BLaER1 (cell line): ENCODE measurements around the gene ZNF497.
A peak's percentile ranks its signal among the peaks of the same experiment; 100 is the strongest.

Source experiments
- H3K27ac ChIP-seq: shearing (Covaris generic); formaldehyde crosslinking; 2 replicates; pipeline ENCODE4 v1.8.1; 2022
- H3K27me3 ChIP-seq: shearing (Covaris generic); formaldehyde crosslinking; 2 replicates; pipeline ENCODE4 v1.8.1; 2022
- H3K36me3 ChIP-seq: shearing (Covaris generic); formaldehyde crosslinking; 2 replicates; pipeline ENCODE4 v1.8.1; 2022
- H3K4me1 ChIP-seq: shearing (Covaris generic); formaldehyde crosslinking; 2 replicates; pipeline ENCODE4 v1.8.1; 2022
- H3K4me2 ChIP-seq: shearing (Covaris generic); formaldehyde crosslinking; 2 replicates; pipeline ENCODE4 v1.8.1; 2022
- H3K4me3 ChIP-seq: shearing (Covaris generic); formaldehyde crosslinking; 2 replicates; pipeline ENCODE4 v1.8.1; 2022
- H3K9ac ChIP-seq: shearing (Covaris generic); formaldehyde crosslinking; 2 replicates; pipeline ENCODE4 v1.8.1; 2022
- H3K9me3 ChIP-seq: shearing (Covaris generic); formaldehyde crosslinking; 2 replicates; pipeline ENCODE4 v1.8.1; 2022
- H4K20me1 ChIP-seq: shearing (Covaris generic); formaldehyde crosslinking; 2 replicates; pipeline ENCODE4 v1.8.1; 2022
- Cebpa-rat ChIP-seq: shearing (Covaris generic); IDR thresholded peaks from 2 replicates; pipeline ENCODE4 v1.8.1; 2022

Gene ZNF497

GRCh38 chr19:58400916-58401839, 38.6 kb upstream of the ZNF497 start:
- Histone ChIP-seq H3K4me1 (peaks cover 19% of the 10 kb centered on the region), H3K27me3 (peaks cover 1% of the 10 kb centered on the region; the same call in 1 of the 2 replicates), H3K4me3 (peak overlapping the region; percentile 77), H3K36me3 (peaks cover 6% of the 10 kb centered on the region; the same call in 1 of the 2 replicates), H3K27ac (peak overlapping the region; percentile 53), H3K4me2 (peak overlapping the region; percentile 86), H3K9ac (peak overlapping the region; percentile 78), H3K9me3 (no peaks in the 10 kb centered on the region), H4K20me1 (0 out of 2 replicates have a peak, but pooled peaks cover under 1% of the 10 kb centered on the region)
- no peak for TF ChIP-seq Cebpa-rat

DNA sequence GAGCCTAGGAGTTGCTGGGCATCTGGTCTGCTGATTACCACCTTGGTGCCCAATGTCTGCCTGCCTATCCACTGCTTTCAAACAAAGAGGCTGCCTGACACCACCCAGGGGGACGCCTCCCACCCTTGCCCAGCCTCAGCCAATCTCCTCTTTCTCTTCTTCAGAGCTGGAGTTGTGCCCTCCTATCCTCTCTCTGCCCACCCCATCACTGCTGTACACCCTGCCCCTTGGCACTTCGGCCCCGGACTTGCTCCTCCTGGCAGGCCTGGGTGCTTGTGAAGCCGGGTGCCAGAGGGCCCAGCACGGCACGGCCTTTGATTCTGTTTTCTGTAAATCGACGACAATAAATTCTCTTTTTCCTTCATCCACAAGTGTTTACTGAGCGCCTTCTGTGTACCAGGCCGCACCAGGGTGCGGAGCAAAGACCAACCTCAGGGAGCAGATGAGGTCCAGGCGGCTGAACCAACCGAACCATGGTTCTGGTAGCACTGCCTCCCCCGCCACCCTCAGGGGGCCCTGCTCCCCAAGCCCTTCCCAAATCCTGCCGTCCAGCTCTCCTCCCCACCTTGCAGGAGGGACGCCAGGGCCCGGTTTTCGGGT, 37.9 kb upstream of the ZNF497 start:
- no peak for TF ChIP-seq Cebpa-rat

GRCh38 chr19:58399903-58400302, 37.4 kb upstream of the ZNF497 start:
- no peaks in the 10 kb centered on the region for H3K9me3 ChIP-seq
- H3K27me3 ChIP-seq = peaks cover 8% of the 10 kb centered on the region
- no peak for TF ChIP-seq Cebpa-rat
- peaks cover 19% of the 10 kb centered on the region for H3K36me3 ChIP-seq
- no peak overlapping the region for H3K4me3 ChIP-seq
- peaks cover 19% of the 10 kb centered on the region for H3K4me1 ChIP-seq
- H3K27ac ChIP-seq = no peak overlapping the region
- H4K20me1 ChIP-seq = peaks cover 13% of the 10 kb centered on the region
- H3K9ac ChIP-seq = no peak overlapping the region
- H3K4me2 ChIP-seq = no peak overlapping the region

More for the DNA sequence above, 37.9 kb upstream of the ZNF497 start:
- H3K4me3 ChIP-seq = peak overlapping the region; percentile 44
- H4K20me1 ChIP-seq = peaks cover 8% of the 10 kb centered on the region
- H3K27me3 ChIP-seq = peaks cover 8% of the 10 kb centered on the region
- H3K4me1 ChIP-seq = peaks cover 19% of the 10 kb centered on the region
- 0 out of 2 replicates have a peak overlapping the region, but pooled peaks have one; percentile 46 for H3K27ac ChIP-seq
- H3K9me3 ChIP-seq = no peaks in the 10 kb centered on the region
- peaks cover 14% of the 10 kb centered on the region for H3K36me3 ChIP-seq
- peak overlapping the region; percentile 86 for H3K4me2 ChIP-seq
- no peak overlapping the region for H3K9ac ChIP-seq

- H3K27ac ChIP-seq = no peak overlapping the region
- H3K36me3 ChIP-seq = peaks cover 33% of the 10 kb centered on the region
- TF ChIP-seq Cebpa-rat = no peak
- H3K4me3 ChIP-seq = no peak overlapping the region
- H4K20me1 ChIP-seq = peaks cover 26% of the 10 kb centered on the region
- H3K9me3 ChIP-seq = no peaks in the 10 kb centered on the region
- peaks cover 19% of the 10 kb centered on the region for H3K4me1 ChIP-seq
- H3K4me2 ChIP-seq = no peak overlapping the region
- peaks cover 8% of the 10 kb centered on the region for H3K27me3 ChIP-seq
- H3K9ac ChIP-seq = no peak overlapping the region
Measured at GRCh38 chr19:58398545-58398944, 36.0 kb upstream of the ZNF497 start.

DNA sequence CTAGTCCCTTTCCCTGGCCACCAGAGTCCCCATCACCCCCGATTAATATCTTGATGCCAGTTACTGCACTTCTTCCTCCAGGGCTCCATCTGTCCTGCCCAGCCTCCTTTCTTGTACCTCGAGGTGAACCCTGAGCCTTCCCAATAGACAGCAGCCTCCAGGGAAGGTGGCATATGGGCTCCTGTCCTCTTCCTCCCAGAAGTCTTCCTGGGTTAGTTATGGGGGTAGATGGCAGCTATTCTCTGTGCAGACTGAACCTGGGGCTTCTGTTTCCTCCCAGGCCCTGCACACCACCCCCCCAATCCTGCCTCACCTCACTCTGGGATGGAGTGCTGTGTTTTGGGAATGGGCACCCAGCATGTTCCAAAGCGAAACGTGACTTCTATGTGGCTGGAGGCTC, 35.5 kb upstream of the ZNF497 start:
- H3K9me3 ChIP-seq = no peaks in the 10 kb centered on the region
- no peak overlapping the region for H3K9ac ChIP-seq
- H3K4me2 ChIP-seq = no peak overlapping the region
- H4K20me1 ChIP-seq = peaks cover 31% of the 10 kb centered on the region
- H3K27ac ChIP-seq = no peak overlapping the region
- H3K36me3 ChIP-seq = peaks cover 37% of the 10 kb centered on the region
- H3K4me1 ChIP-seq = peaks cover 19% of the 10 kb centered on the region
- no peak for TF ChIP-seq Cebpa-rat
- H3K4me3 ChIP-seq = no peak overlapping the region
- H3K27me3 ChIP-seq = peaks cover 8% of the 10 kb centered on the region

- Histone ChIP-seq H3K9ac (no peak overlapping the region), H3K4me1 (peaks cover 19% of the 10 kb centered on the region), H3K4me3 (no peak overlapping the region), H3K27ac (no peak overlapping the region), H4K20me1 (peaks cover 36% of the 10 kb centered on the region), H3K4me2 (no peak overlapping the region), H3K36me3 (peaks cover 42% of the 10 kb centered on the region), H3K9me3 (no peaks in the 10 kb centered on the region), H3K27me3 (peaks cover 8% of the 10 kb centered on the region)
- TF ChIP-seq Cebpa-rat = no peak
Measured at GRCh38 chr19:58397533-58398037, 35.0 kb upstream of the ZNF497 start.

- Histone ChIP-seq H3K27me3 (peaks cover 8% of the 10 kb centered on the region), H3K9ac (no peak overlapping the region), H3K4me3 (no peak overlapping the region), H4K20me1 (peaks cover 43% of the 10 kb centered on the region), H3K36me3 (peaks cover 49% of the 10 kb centered on the region), H3K27ac (no peak overlapping the region), H3K9me3 (no peaks in the 10 kb centered on the region), H3K4me2 (no peak overlapping the region), H3K4me1 (peaks cover 12% of the 10 kb centered on the region)
- no peak for TF ChIP-seq Cebpa-rat
Measured at GRCh38 chr19:58396691-58397532, 34.4 kb upstream of the ZNF497 start.

DNA sequence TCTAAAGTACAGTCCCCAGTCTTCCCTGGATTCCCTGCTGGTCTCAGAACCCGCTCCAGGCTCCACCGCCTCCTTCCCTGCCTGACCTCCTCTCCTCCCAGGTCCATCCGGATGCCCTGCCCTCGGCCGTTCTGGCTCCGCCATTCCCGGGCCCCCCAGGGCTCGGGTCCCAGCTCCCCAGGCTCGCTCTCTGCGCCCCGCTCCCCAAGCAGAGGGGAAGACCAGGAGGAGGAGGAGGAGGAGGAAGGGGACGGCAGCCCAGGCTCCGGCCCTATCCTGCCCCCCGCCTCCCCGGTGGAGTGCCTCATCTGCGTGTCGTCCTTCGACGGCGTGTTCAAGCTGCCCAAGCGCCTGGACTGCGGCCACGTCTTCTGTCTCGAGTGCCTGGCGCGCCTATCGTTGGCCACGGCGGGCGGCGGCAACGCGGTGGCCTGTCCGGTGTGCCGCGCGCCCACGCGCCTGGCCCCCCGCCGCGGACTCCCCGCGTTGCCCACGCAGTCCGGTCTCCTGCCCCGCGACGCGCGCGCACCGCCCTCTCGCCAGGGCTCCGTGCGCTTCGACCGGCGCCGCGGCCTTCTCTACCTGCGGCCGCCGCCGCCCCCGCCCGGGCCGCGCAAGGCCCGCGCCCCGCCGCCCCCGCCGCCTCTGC, 33.6 kb upstream of the ZNF497 start:
- H3K9me3 ChIP-seq = no peaks in the 10 kb centered on the region
- no peak overlapping the region for H3K4me3 ChIP-seq
- H3K27ac ChIP-seq = no peak overlapping the region
- H3K9ac ChIP-seq = no peak overlapping the region
- H3K27me3 ChIP-seq = peaks cover 8% of the 10 kb centered on the region
- TF ChIP-seq Cebpa-rat = no peak
- no peak overlapping the region for H3K4me2 ChIP-seq
- peaks cover 12% of the 10 kb centered on the region for H3K4me1 ChIP-seq
- H3K36me3 ChIP-seq = peaks cover 57% of the 10 kb centered on the region
- peaks cover 51% of the 10 kb centered on the region for H4K20me1 ChIP-seq
